Adrenal gland (tissue), 12 donors: ENCODE data around the gene ANP32E. TPM values are rescaled to one million over a fixed set of nuclear protein-coding genes. Genes with fewer than 3 reads are reported as not detected.

ENCODE experiments used
- DNase-seq, 7 donors: peaks; one replicate each; pipeline ENCODE4 v3.0.0-alpha.2; 2019 to 2020
- H3K27ac ChIP-seq, 5 donors: fragments of 200-600 bp; sonication (generic) in 4 of 5; 1 replicate in 3 of 5; 2 replicates in 2 of 5; pipeline versions ENCODE4 v1.5.1 to v1.8.0; 2016 to 2020; ENCODE audit warnings: mild to moderate bottlenecking in 1 of 5
- H3K27me3 ChIP-seq: fragments of 200-600 bp; 2 replicates; pipeline ENCODE4 v1.8.0; 2021
- H3K36me3 ChIP-seq, 2 donors: fragments of 200-600 bp; replicated peaks in 1 of 2; 1 replicate in 1 of 2; 2 replicates in 1 of 2; pipeline versions ENCODE4 v1.5.1 to v1.8.0; 2018 to 2022
- H3K4me1 ChIP-seq, 2 donors: fragments of 200-600 bp; replicated peaks in 1 of 2; 1 replicate in 1 of 2; 2 replicates in 1 of 2; pipeline versions ENCODE4 v1.5.1 to v1.8.0; 2018 to 2021
- H3K4me3 ChIP-seq, 4 donors: fragments of 200-600 bp; sonication (generic) in 3 of 4; one replicate each; pipeline ENCODE4 v1.5.1; 2016 to 2018
- H3K9me3 ChIP-seq, 3 donors: fragments of 200-600 bp; sonication (generic) in 1 of 3; replicated peaks in 1 of 3; 1 replicate in 2 of 3; 2 replicates in 1 of 3; pipeline versions ENCODE4 v1.5.1 to v1.8.0; 2016 to 2021
- POLR2A ChIP-seq, 2 donors: fragments of 450-650 bp; IDR thresholded peaks; one replicate each; pipeline ENCODE4 v1.6.1; 2017; ENCODE audit warnings: antibody characterized with exemption in 2 of 2, mild to moderate bottlenecking in 2 of 2, moderate library complexity in 1 of 2
- WGBS, 4 donors: extraction: QIAGEN DNeasy Blood & Tissue Kit in 2 of 4; methylation state at CpG; one replicate each; pipeline versions ENCODE4 v1.1.5 to v1.1.7; 2013 to 2017; 5-methylcytosine and 5-hydroxymethylcytosine counted together
- intact Hi-C, 2 donors: fragments of 100-400 bp; cut with DNase I; formaldehyde crosslinking; loops; one replicate each; pipeline versions ENCODE4 v1.14.1 to v1.15.0; 2022 to 2023
- polyA plus RNA-seq, 3 donors: library from polyadenylated mRNA; stranded (reverse); fragments of 200-250 nt in 2 of 3; fragments of 350-450 nt in 1 of 3; fragmentation: Illumina TruSeq in 1 of 3; extraction: RNeasy Lipid Tissue Mini Kit (QIAGEN cat#74804) in 1 of 3; gene quantifications; one replicate each; pipeline ENCODE4 v1.2.3, GENCODE V29; 2013 to 2014
- total RNA-seq, 9 donors: library from RNA; depleted of rRNA in 4 of 9; stranded (reverse); fragments of >200 nt in 4 of 9; fragments of 120-200 nt in 1 of 9; fragmentation: NEBNext Ultra II Directional in 1 of 9; extraction: Animal tissue kit (Norgen Biotek cat#: 25700) in 1 of 9; gene quantifications; one replicate each; pipeline versions ENCODE4 v1.1.0 to v1.2.4, GENCODE V29; 2013 to 2023
- TF ChIP-seq, protein P1 (sequence below), 6 experiments: fragments of 450-650 bp in 4 of 6; fragments of 200-600 bp in 2 of 6; sonication (generic) in 1 of 6; IDR thresholded peaks; 1 replicate in 5 of 6; 2 replicates in 1 of 6; pipeline versions ENCODE4 v1.5.1 to v1.8.0; 2016 to 2021; ENCODE audit warnings: antibody characterized with exemption in 6 of 6, mild to moderate bottlenecking in 2 of 6, moderate library complexity in 1 of 6
- donor health status: healthy with polysubstance abuse.
- donor health status: Bipolar disorder and iron deficiency.
- donor health status: DM: yes; HTN: yes; CAD: no.
- donor health status: DM: no; HTN: no; CAD: no.
- donor health status: DM: no; HTN: no; CAD: no.
- donor health status: DM: yes; HTN: yes; CAD: no.

Gene ANP32E
- total and polyA plus RNA-seq, 12 donors, result 13.2 to 81.9 (median 35.3) TPM

DNA sequence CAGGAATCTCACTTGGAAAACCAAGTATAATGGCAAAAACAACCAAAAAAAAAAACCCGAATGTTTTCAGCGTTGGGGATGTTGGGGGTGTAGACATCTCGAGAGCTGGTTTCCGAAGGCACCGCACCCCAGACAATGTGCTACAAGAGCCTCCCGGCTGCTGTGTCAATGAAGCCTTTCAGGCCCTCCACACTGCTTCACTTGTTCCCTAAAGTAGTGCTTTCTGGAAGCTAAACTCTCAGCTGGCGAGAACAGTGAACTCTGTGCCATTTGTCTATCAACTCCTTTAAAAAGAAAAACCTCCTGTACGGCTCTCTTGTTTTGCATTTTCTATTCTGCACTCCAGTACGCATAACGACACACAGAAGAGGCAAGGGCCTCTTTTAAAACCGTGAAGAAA is 53.7 kb downstream of the ANP32E start:
- no peak for TF ChIP-seq POLR2A (IDR thresholded peaks at IDR 0.05)
- TF ChIP-seq, protein P1, sequence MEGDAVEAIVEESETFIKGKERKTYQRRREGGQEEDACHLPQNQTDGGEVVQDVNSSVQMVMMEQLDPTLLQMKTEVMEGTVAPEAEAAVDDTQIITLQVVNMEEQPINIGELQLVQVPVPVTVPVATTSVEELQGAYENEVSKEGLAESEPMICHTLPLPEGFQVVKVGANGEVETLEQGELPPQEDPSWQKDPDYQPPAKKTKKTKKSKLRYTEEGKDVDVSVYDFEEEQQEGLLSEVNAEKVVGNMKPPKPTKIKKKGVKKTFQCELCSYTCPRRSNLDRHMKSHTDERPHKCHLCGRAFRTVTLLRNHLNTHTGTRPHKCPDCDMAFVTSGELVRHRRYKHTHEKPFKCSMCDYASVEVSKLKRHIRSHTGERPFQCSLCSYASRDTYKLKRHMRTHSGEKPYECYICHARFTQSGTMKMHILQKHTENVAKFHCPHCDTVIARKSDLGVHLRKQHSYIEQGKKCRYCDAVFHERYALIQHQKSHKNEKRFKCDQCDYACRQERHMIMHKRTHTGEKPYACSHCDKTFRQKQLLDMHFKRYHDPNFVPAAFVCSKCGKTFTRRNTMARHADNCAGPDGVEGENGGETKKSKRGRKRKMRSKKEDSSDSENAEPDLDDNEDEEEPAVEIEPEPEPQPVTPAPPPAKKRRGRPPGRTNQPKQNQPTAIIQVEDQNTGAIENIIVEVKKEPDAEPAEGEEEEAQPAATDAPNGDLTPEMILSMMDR (IDR thresholded peaks at IDR 0.05), result no peak
- H3K36me3 ChIP-seq, result no peaks in the 10 kb centered on the region
- intact Hi-C loops, result loop anchor here in 1 of 2 donors (10.0 kb wide), 1 partner anchor 217 kb away; no protein-coding TSS in a partner anchor
- H3K9me3 ChIP-seq, result no peaks in the 10 kb centered on the region
- no peak overlapping the region for H3K27ac ChIP-seq
- no peak for DNase-seq
- no peak overlapping the region for H3K4me3 ChIP-seq
- WGBS, 4 donors, result 80 to 85% (median 84%) methylated on average over 11 of the region's 11 CpGs
- H3K27me3 ChIP-seq, result no peaks in the 10 kb centered on the region
- peaks cover 0 to 9% of the 10 kb centered on the region in 2 donors for H3K4me1 ChIP-seq

DNA sequence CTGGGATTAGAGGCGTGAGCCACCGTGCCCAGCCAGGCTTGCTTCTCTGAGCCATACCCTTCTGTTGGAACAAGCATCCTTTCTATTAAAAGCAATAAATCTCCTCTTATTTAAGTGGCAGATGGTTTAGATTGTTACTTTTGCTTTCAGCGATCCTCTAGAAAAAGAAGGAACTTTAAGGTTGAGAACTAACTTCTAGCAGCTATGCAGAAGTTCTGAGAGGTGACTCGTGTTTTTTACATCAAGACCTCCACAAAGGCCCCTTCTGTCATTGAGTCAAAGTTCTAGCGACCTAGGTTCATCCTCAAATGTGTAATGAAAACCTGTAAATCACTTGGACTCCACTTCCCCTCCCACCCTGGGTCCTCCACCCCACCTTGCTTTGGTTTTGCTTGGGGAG is 55.4 kb downstream of the ANP32E start:
- TF ChIP-seq, protein P1 (IDR thresholded peaks at IDR 0.05), result no peak
- TF ChIP-seq POLR2A (IDR thresholded peaks at IDR 0.05), result no peak

DNA sequence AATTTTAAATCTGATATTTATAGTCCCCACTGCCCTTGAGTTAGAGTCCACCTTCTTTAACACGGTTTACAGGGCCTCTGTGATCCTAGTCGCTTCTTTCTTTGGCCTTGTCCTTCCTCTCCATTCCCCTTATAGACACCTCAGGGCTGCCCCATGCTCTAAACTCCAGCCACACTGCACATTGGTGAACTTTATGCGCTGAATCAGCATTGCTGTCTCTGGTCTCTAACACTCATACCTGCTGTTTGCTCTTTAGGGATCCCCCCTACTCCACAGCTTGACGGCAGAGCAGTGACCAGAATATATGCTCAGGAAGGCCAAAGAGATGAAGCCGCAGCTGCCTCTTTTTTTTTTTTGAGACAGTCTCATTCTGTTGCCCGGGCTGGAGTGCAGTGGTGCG is 56.0 kb downstream of the ANP32E start:
- 84 to 88% (median 86%) methylated on average over 7 of the region's 7 CpGs for WGBS, 4 donors
- TF ChIP-seq, protein P1 (IDR thresholded peaks at IDR 0.05), result no peak
- TF ChIP-seq POLR2A (IDR thresholded peaks at IDR 0.05), result no peak
- H3K36me3 ChIP-seq, result no peaks in the 10 kb centered on the region
- DNase-seq, result no peak
- intact Hi-C loops, result loop anchor here in 1 of 2 donors (10.0 kb wide), 1 partner anchor 215 kb away; no protein-coding TSS in a partner anchor
- no peak overlapping the region for H3K27ac ChIP-seq
- H3K4me1 ChIP-seq, result no peaks in the 10 kb centered on the region
- H3K9me3 ChIP-seq, result no peaks in the 10 kb centered on the region
- no peak overlapping the region for H3K4me3 ChIP-seq
- H3K27me3 ChIP-seq, result no peaks in the 10 kb centered on the region

More for the DNA sequence above, 55.4 kb downstream of the ANP32E start:
- Histone ChIP-seq H3K4me3 (no peak overlapping the region), H3K27ac (no peak overlapping the region), H3K9me3 (no peaks in the 10 kb centered on the region), H3K36me3 (no peaks in the 10 kb centered on the region), H3K4me1 (no peaks in the 10 kb centered on the region), H3K27me3 (no peaks in the 10 kb centered on the region)
- 51 to 76% (median 62%) methylated on average over 5 of the region's 5 CpGs for WGBS, 4 donors
- DNase-seq, result no peak
- intact Hi-C loops, result loop anchor here in 1 of 2 donors (10.0 kb wide), 1 partner anchor 216 kb away; no protein-coding TSS in a partner anchor

DNA sequence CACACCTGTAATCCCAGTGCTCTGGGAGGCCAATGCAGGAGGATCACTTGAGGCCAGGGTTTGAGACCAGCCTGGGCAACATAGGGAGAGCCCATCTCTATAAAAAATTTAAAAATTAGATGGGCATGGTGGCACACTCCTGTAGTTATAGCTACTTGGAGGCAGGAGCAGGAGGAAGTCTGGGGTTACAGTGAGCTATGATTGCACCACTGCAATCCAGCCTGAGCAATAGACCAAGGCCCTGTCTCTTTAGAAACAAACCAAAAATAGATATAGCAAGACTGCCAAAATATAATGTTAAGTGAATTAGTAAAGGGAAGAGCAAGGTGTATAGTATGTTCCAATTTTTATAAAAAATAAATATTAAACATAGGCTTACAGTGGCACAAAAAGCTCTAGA is 57.4 kb downstream of the ANP32E start:
- Histone ChIP-seq H3K4me1 (no peaks in the 10 kb centered on the region), H3K27me3 (no peaks in the 10 kb centered on the region), H3K4me3 (no peak overlapping the region), H3K9me3 (no peaks in the 10 kb centered on the region), H3K36me3 (no peaks in the 10 kb centered on the region), H3K27ac (no peak overlapping the region)
- intact Hi-C loops, result no loop called here
- DNase-seq, result no peak
- no peak for TF ChIP-seq POLR2A (IDR thresholded peaks at IDR 0.05)
- TF ChIP-seq, protein P1 (IDR thresholded peaks at IDR 0.05), result no peak
